ENCODE results near the gene RAPGEF4. TPM values are rescaled to one million over a fixed set of nuclear protein-coding genes. Genes with fewer than 3 reads are reported as not detected.

Gene RAPGEF4
- total and polyA plus RNA-seq, 9 of the 15 experiments (the other 6 are each of a cell fraction or from before 2014, with no cell fraction given): 0.04 to 0.33 (median 0.13) TPM; not detected in 6

GRCh38 chr2:173087793-173088496 is 352.3 kb downstream of the RAPGEF4 start:
- Histone ChIP-seq H3K79me2 (ENCODE audit: control insufficient read depth, insufficient read depth, low read length) (peaks cover 92% of the 10 kb centered on the region), H3K9ac (ENCODE audit: insufficient read depth in 1 of 2, low read depth in 2 of 2, low read length in 2 of 2) (no peak overlapping the region), H3K9me1 (ENCODE audit: control insufficient read depth, insufficient read depth, low read length) (no peaks in the 10 kb centered on the region), H3K36me3 (ENCODE audit: control insufficient read depth, insufficient read depth, low read length) (peaks cover 21% of the 10 kb centered on the region), H3K4me1 (replicated peaks in 1 of 2; ENCODE audit: control insufficient read depth in 2 of 2, insufficient read depth in 2 of 2, low read length in 2 of 2) (peaks cover 10 to 30% of the 10 kb centered on the region in 2 experiments; a peak in 4 of 5 replicates), H4K20me1 (replicated peaks; ENCODE audit: control insufficient read depth, insufficient read depth, low read length) (no peaks in the 10 kb centered on the region), H2AFZ (ENCODE audit: low read depth, low read length) (no peak overlapping the region), H3K27me3 (ENCODE audit: control insufficient read depth in 2 of 2, insufficient read depth in 2 of 2, low read length in 2 of 2) (no peaks in the 10 kb centered on the region), H3K9me3 (replicated peaks; ENCODE audit: control insufficient read depth, insufficient read depth, low read depth, low read length) (no peaks in the 10 kb centered on the region), H3K27ac (ENCODE audit: extremely low read depth, low read depth, low read length) (no peak overlapping the region), H3K4me2 (ENCODE audit: insufficient read depth, low read length) (no peak overlapping the region), H3K4me3 (no peak overlapping the region)
- ChIA-PET POLR2A (interaction anchor here (0.6 to 0.8 kb wide), 2 partner anchors 16 to 80 kb away, joined by 3 to 4 read pairs; no protein-coding TSS in a partner anchor), CTCF (ENCODE audit: low intra/inter-chr PET ratio) (no interaction called here)
- in situ Hi-C loops (cut with MboI) (no loop called here), intact Hi-C loops (cut with micrococcal nuclease) (no loop called here)
- no TSS peak for BruUV-seq (replicated peaks)
- TF ChIP-seq POLR2A (conservative IDR thresholded peaks at IDR 0.05) (no peak), ZMIZ1 (IDR thresholded peaks at IDR 0.05; ENCODE audit: low read depth in 2 of 2, low read length in 2 of 2) (no peak), ETV1 (tag; conservative IDR thresholded peaks at IDR 0.05; ENCODE audit: low read depth) (no peak), FOXA1 (IDR thresholded peaks at IDR 0.05; ENCODE audit: borderline replicate concordance) (no peak)
- TF ChIP-seq, protein P1, sequence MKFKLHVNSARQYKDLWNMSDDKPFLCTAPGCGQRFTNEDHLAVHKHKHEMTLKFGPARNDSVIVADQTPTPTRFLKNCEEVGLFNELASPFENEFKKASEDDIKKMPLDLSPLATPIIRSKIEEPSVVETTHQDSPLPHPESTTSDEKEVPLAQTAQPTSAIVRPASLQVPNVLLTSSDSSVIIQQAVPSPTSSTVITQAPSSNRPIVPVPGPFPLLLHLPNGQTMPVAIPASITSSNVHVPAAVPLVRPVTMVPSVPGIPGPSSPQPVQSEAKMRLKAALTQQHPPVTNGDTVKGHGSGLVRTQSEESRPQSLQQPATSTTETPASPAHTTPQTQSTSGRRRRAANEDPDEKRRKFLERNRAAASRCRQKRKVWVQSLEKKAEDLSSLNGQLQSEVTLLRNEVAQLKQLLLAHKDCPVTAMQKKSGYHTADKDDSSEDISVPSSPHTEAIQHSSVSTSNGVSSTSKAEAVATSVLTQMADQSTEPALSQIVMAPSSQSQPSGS (CRISPR knock-in tag; IDR thresholded peaks at IDR 0.05): no peak
- TF ChIP-seq, protein P2, sequence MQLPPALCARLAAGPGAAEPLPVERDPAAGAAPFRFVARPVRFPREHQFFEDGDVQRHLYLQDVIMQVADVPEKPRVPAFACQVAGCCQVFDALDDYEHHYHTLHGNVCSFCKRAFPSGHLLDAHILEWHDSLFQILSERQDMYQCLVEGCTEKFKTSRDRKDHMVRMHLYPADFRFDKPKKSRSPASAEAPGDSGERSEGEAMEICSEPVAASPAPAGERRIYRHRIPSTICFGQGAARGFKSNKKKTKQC (CRISPR knock-in tag; IDR thresholded peaks at IDR 0.05): no peak
- DNase-seq (ENCODE audit: extremely low read depth in 1 of 4, low spot score in 3 of 4) (no peak), FAIRE-seq (no peak), ATAC-seq (no peak)
- WGBS (ENCODE audit: insufficient coverage, low coverage, missing lambda C conversion rate): 71% methylated on average over 4 of the region's 4 CpGs

All from K562 (cell line).